A673 (cell line): ENCODE measurements around the gene CCDC149. TPM values are rescaled to one million over a fixed set of nuclear protein-coding genes. Genes with fewer than 3 reads are reported as not detected.

ENCODE experiments used
- BruUV-seq: library from RNA; stranded (reverse); fragments of 400-500 nt; replicated peaks from 2 replicates; lab custom pipeline; 2021; lab: Mats Ljungman, UMichigan
- CTCF ChIA-PET: fragments of 300-600 bp; sonication (Branson Sonifier 250); formaldehyde crosslinking; loops from one replicate; lab custom pipeline; 2022; ENCODE audit warnings: antibody characterized with exemption; lab: Charles Lee
- POLR2A ChIA-PET: fragments of 300-600 bp; sonication (Branson Sonifier 250); formaldehyde crosslinking; loops from one replicate; lab custom pipeline; 2022; ENCODE audit warnings: antibody characterized with exemption; ENCODE audit not compliant: low non-redundant PET; lab: Charles Lee
- DNase-seq: peaks from one replicate; pipeline ENCODE4 v3.0.0-alpha.2; 2015; ENCODE audit warnings: low spot score
- H3K27ac ChIP-seq: fragments of 200-600 bp; sonication (generic); 2 replicates; pipeline ENCODE4 v1.5.1; 2016; ENCODE audit warnings: mixed run types, low read depth, mild to moderate bottlenecking, mixed read lengths, antibody characterized with exemption, low read length; ENCODE audit not compliant: poor library complexity, severe bottlenecking
- H3K27me3 ChIP-seq: fragments of 200-600 bp; sonication (generic); replicated peaks from 2 replicates; pipeline ENCODE4 v1.6.1; 2017; ENCODE audit warnings: mixed run types, low read depth, mild to moderate bottlenecking, mixed read lengths, antibody characterized with exemption, low read length; ENCODE audit not compliant: insufficient read depth, poor library complexity
- H3K36me3 ChIP-seq: fragments of 200-600 bp; sonication (generic); 2 replicates; pipeline ENCODE4 v1.6.1; 2016; ENCODE audit warnings: mixed run types, mild to moderate bottlenecking, mixed read lengths, antibody characterized with exemption, low read length; ENCODE audit not compliant: insufficient read depth, poor library complexity, severe bottlenecking
- H3K4me1 ChIP-seq: fragments of 200-600 bp; sonication (generic); 2 replicates; pipeline ENCODE4 v1.6.1; 2017; ENCODE audit warnings: mixed run types, mild to moderate bottlenecking, mixed read lengths, antibody characterized with exemption, low read length; ENCODE audit not compliant: insufficient read depth, poor library complexity, severe bottlenecking
- H3K4me3 ChIP-seq: fragments of 200-600 bp; sonication (generic); 2 replicates; pipeline ENCODE4 v1.5.1; 2016; ENCODE audit warnings: low read depth, mixed run types, mild to moderate bottlenecking, mixed read lengths, low read length; ENCODE audit not compliant: poor library complexity, severe bottlenecking
- H3K9me3 ChIP-seq: fragments of 200-600 bp; sonication (generic); 2 replicates; pipeline ENCODE4 v1.6.1; 2016; ENCODE audit warnings: mixed run types, low read depth, mild to moderate bottlenecking, mixed read lengths, antibody characterized with exemption, low read length; ENCODE audit not compliant: poor library complexity, severe bottlenecking
- CTCF ChIP-seq: fragments of 300-800, 200-600 bp; sonication (generic); conservative IDR thresholded peaks from 2 replicates; pipeline ENCODE4 v1.5.1; 2017; ENCODE audit warnings: low read depth, mild to moderate bottlenecking, antibody characterized with exemption, low read length, moderate library complexity, mixed read lengths
- EZH2 ChIP-seq: fragments of 200-600 bp; sonication (generic); IDR thresholded peaks from 2 replicates; pipeline ENCODE4 v1.6.1; 2017; ENCODE audit warnings: borderline replicate concordance, low read depth, mild to moderate bottlenecking, mixed read lengths, antibody characterized with exemption, low read length; ENCODE audit not compliant: poor library complexity, severe bottlenecking
- intact Hi-C: fragments of 100-400 bp; cut with micrococcal nuclease; formaldehyde crosslinking; loops from one replicate; pipeline ENCODE4 v1.10.0; 2022; ENCODE audit not compliant: unreplicated experiment
- total RNA-seq: library from RNA; stranded (reverse); gene quantifications from 2 replicates; pipeline ENCODE4 v1.2.3, GENCODE V29; 2021

Gene CCDC149
- total RNA-seq, 1 experiment from 2014 or later: 2.8 TPM

DNA sequence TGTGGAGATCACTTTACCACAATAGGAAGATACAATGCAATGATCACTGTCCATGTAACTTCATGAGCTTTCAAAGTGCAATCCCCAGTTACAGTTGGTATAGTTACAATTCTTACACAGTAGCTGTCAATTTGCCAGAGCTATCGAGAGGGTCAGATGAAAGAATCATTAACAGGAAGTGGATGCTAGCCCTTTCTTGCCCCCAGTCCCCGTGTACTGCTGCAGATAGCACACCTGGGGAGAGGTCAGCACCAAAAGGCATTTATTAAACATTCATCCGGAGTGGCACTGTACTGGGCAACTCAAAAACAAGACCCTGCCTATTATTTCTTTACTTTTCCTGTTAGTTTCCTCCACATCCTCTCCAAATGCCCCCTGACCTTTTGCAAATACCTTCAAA is 69.7 kb downstream of the CCDC149 start:
- DNase-seq: no peak
- Histone ChIP-seq H3K27me3 (no peaks in the 10 kb centered on the region), H3K9me3 (no peaks in the 10 kb centered on the region), H3K27ac (no peak overlapping the region), H3K4me3 (no peak overlapping the region), H3K36me3 (no peaks in the 10 kb centered on the region), H3K4me1 (no peaks in the 10 kb centered on the region)
- TF ChIP-seq EZH2: no peak
- CTCF ChIA-PET: no interaction called here
- POLR2A ChIA-PET: no interaction called here
- BruUV-seq: no TSS peak
- intact Hi-C loops: no loop called here

- DNase-seq: no peak
- Histone ChIP-seq H3K4me1 (no peaks in the 10 kb centered on the region), H3K9me3 (no peaks in the 10 kb centered on the region), H3K4me3 (no peak overlapping the region), H3K27me3 (no peaks in the 10 kb centered on the region), H3K36me3 (no peaks in the 10 kb centered on the region), H3K27ac (no peak overlapping the region)
- CTCF ChIA-PET: no interaction called here
- no peak for TF ChIP-seq EZH2
- TF ChIP-seq CTCF: no peak
- intact Hi-C loops: no loop called here
- POLR2A ChIA-PET: no interaction called here
- BruUV-seq: no TSS peak
Measured at GRCh38 chr4:24842356-24842755, 70.5 kb downstream of the CCDC149 start.

GRCh38 chr4:24840826-24841543 is 71.9 kb downstream of the CCDC149 start:
- Histone ChIP-seq H3K27ac (no peak overlapping the region), H3K4me3 (no peak overlapping the region), H3K36me3 (no peaks in the 10 kb centered on the region), H3K9me3 (no peaks in the 10 kb centered on the region), H3K27me3 (no peaks in the 10 kb centered on the region), H3K4me1 (no peaks in the 10 kb centered on the region)
- intact Hi-C loops: no loop called here
- TF ChIP-seq EZH2 (no peak), CTCF (no peak)
- DNase-seq: no peak
- BruUV-seq: no TSS peak
- CTCF ChIA-PET: no interaction called here
- POLR2A ChIA-PET: no interaction called here

DNA sequence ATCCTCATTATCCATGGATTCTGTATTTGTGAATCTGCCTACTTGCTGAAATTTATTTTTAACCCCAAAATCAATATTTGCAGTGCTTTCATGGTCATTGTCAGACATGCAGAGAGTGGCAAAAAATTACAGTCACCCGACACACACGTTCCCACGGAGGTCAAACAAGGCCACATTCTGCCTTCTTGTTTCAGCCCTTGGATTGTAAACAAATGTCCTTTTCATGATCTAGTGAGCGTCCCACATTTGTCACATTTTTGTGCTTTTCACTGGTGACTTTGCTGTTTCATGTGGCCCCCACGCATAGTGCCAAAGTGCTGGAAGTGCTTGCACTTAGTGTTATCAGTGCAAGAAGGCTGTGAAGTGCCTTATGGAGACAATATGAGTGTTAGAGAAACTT is 72.5 kb downstream of the CCDC149 start:
- intact Hi-C loops: no loop called here
- TF ChIP-seq EZH2 (no peak), CTCF (no peak)
- ChIA-PET POLR2A (no interaction called here), CTCF (no interaction called here)
- no peaks in the 10 kb centered on the region for H3K9me3 ChIP-seq
- no peaks in the 10 kb centered on the region for H3K27me3 ChIP-seq
- BruUV-seq: no TSS peak
- no peaks in the 10 kb centered on the region for H3K36me3 ChIP-seq
- no peak overlapping the region for H3K27ac ChIP-seq
- DNase-seq: no peak
- no peaks in the 10 kb centered on the region for H3K4me1 ChIP-seq
- H3K4me3 ChIP-seq: no peak overlapping the region
